Activated CD8-positive, alpha-beta T cell treated with anti-CD3 and anti-CD28 coated beads for 36 hours (primary cell): ENCODE data around the gene OCIAD2. TPM values are rescaled to one million over a fixed set of nuclear protein-coding genes. Genes with fewer than 3 reads are reported as not detected.

Source experiments
- ATAC-seq: fragments of 200-7000 bp; cut with Tn5 transposase; one replicate; pipeline ENCODE4 v1.10.0; 2021; ENCODE audit warnings: mild to moderate bottlenecking, moderate library complexity
- CTCF ChIA-PET: fragments of 350-600 bp; sonication (Branson Sonifier 250); formaldehyde crosslinking; loops from one replicate; lab custom pipeline; 2021; ENCODE audit warnings: antibody characterized with exemption; lab: Charles Lee
- POLR2A ChIA-PET: fragments of 350-600 bp; sonication (Branson Sonifier 250); formaldehyde crosslinking; loops from one replicate; lab custom pipeline; 2021; ENCODE audit warnings: antibody characterized with exemption; lab: Charles Lee
- DNase-seq: peaks from one replicate; pipeline ENCODE4 v3.0.0-alpha.2; 2020
- H3K27ac Mint-ChIP-seq: one replicate; pipeline ENCODE4 v1.8.0; 2021; ENCODE audit warnings: mild to moderate bottlenecking, mixed read lengths
- H3K27me3 Mint-ChIP-seq: one replicate; pipeline ENCODE4 v1.8.0; 2021; ENCODE audit warnings: mixed read lengths
- H3K36me3 Mint-ChIP-seq: one replicate; pipeline ENCODE4 v1.8.0; 2021; ENCODE audit warnings: low read depth, mixed read lengths
- H3K4me1 Mint-ChIP-seq: one replicate; pipeline ENCODE4 v1.8.0; 2021; ENCODE audit warnings: low read depth, mixed read lengths
- H3K4me3 Mint-ChIP-seq: one replicate; pipeline ENCODE4 v1.8.0; 2021; ENCODE audit warnings: mild to moderate bottlenecking, moderate library complexity, mixed read lengths
- H3K9me3 Mint-ChIP-seq: one replicate; pipeline ENCODE4 v1.8.0; 2021; ENCODE audit warnings: mixed read lengths
- CTCF ChIP-seq: fragments of 200-600 bp; IDR thresholded peaks from one replicate; pipeline ENCODE4 v1.8.0; 2022; ENCODE audit warnings: antibody characterized with exemption, mild to moderate bottlenecking
- intact Hi-C: fragments of 100-400 bp; cut with micrococcal nuclease; formaldehyde crosslinking; loops from one replicate; pipeline ENCODE4 v1.10.0; 2022
- total RNA-seq, 2 experiments: library from RNA; stranded (reverse); gene quantifications; one replicate each; pipeline ENCODE4 v1.2.3, GENCODE V29; 2021

OCIAD2 gene
- total RNA-seq, 2 experiments from 2014 or later, result 65.1 to 82.7 TPM

GRCh38 chr4:48901196-48901595 lies 5.4 kb downstream of the OCIAD2 start:
- Mint-ChIP-seq H3K4me3 (no peak overlapping the region), H3K9me3 (no peaks in the 10 kb centered on the region), H3K36me3 (peaks cover 55% of the 10 kb centered on the region), H3K27ac (no peak overlapping the region), H3K4me1 (peaks cover 47% of the 10 kb centered on the region), H3K27me3 (no peaks in the 10 kb centered on the region)
- ChIA-PET CTCF (interaction anchor here (1.7 kb wide), 1 partner anchor 10 kb away, joined by 4 read pairs; no protein-coding TSS in a partner anchor), POLR2A (interaction anchor here (0.8 kb wide), 1 partner anchor 206 kb away, joined by 3 read pairs; no protein-coding TSS in a partner anchor)
- ATAC-seq (no peak), DNase-seq (no peak)
- TF ChIP-seq CTCF, result no peak
- intact Hi-C loops, result no loop called here

- DNase-seq (no peak), ATAC-seq (no peak)
- Mint-ChIP-seq H3K9me3 (no peaks in the 10 kb centered on the region), H3K36me3 (peaks cover 61% of the 10 kb centered on the region), H3K27ac (peak overlapping the region; percentile 71), H3K4me3 (no peak overlapping the region), H3K4me1 (peaks cover 37% of the 10 kb centered on the region), H3K27me3 (no peaks in the 10 kb centered on the region)
- intact Hi-C loops, result no loop called here
- CTCF ChIA-PET, result interaction anchor here (0.6 to 1.7 kb wide), 2 partner anchors 9 to 609 kb away, joined by 3 to 4 read pairs; no protein-coding TSS in a partner anchor
- no peak for TF ChIP-seq CTCF
- POLR2A ChIA-PET, result no interaction called here
Measured at GRCh38 chr4:48899950-48900349, 6.6 kb downstream of the OCIAD2 start.

- Mint-ChIP-seq H3K27me3 (no peaks in the 10 kb centered on the region), H3K9me3 (no peaks in the 10 kb centered on the region), H3K4me1 (peaks cover 34% of the 10 kb centered on the region), H3K36me3 (peaks cover 59% of the 10 kb centered on the region), H3K4me3 (peak overlapping the region; percentile 8), H3K27ac (peak overlapping the region; percentile 71)
- intact Hi-C loops, result no loop called here
- DNase-seq (no peak), ATAC-seq (no peak)
- ChIA-PET POLR2A (interaction anchor here (1.0 kb wide), 1 partner anchor 28 kb away, joined by 3 read pairs; no protein-coding TSS in a partner anchor), CTCF (interaction anchor here (1.2 kb wide), 1 partner anchor 63 kb away, joined by 5 read pairs; no protein-coding TSS in a partner anchor)
- TF ChIP-seq CTCF, result no peak
Measured at GRCh38 chr4:48899432-48899749, 7.2 kb downstream of the OCIAD2 start.

GRCh38 chr4:48898733-48899431 lies 7.7 kb downstream of the OCIAD2 start:
- Mint-ChIP-seq H3K36me3 (peaks cover 58% of the 10 kb centered on the region), H3K9me3 (no peaks in the 10 kb centered on the region), H3K27ac (peak overlapping the region; percentile 71), H3K4me1 (peaks cover 33% of the 10 kb centered on the region), H3K4me3 (peak overlapping the region; percentile 8), H3K27me3 (no peaks in the 10 kb centered on the region)
- ATAC-seq, result peak; percentile 87
- POLR2A ChIA-PET, result interaction anchor here (1.0 kb wide), 1 partner anchor 29 kb away, joined by 3 read pairs; no protein-coding TSS in a partner anchor
- TF ChIP-seq CTCF, result no peak
- intact Hi-C loops, result no loop called here
- CTCF ChIA-PET, result interaction anchor here (1.2 kb wide), 2 partner anchors 46 to 64 kb away, joined by 4 to 5 read pairs; no protein-coding TSS in a partner anchor
- no peak for DNase-seq

GRCh38 chr4:48896845-48897244 lies 9.7 kb downstream of the OCIAD2 start:
- Mint-ChIP-seq H3K9me3 (no peaks in the 10 kb centered on the region), H3K4me1 (peaks cover 27% of the 10 kb centered on the region), H3K27ac (no peak overlapping the region), H3K36me3 (peaks cover 62% of the 10 kb centered on the region), H3K4me3 (no peak overlapping the region), H3K27me3 (no peaks in the 10 kb centered on the region)
- TF ChIP-seq CTCF, result no peak
- ChIA-PET CTCF (no interaction called here), POLR2A (interaction anchor here (0.9 to 1.6 kb wide), 2 partner anchors 10 to 28 kb away, joined by 3 to 5 read pairs; partner anchors contain the start of gene OCIAD2)
- no peak for DNase-seq
- intact Hi-C loops, result no loop called here
- ATAC-seq, result no peak
